RWPE2 (cell line): ENCODE data around the gene PXDN.

Experiments used
- ATAC-seq: fragments of 200-7000 bp; cut with Tn5 transposase; 3 replicates; pipeline ENCODE4 v1.9.1; 2021; ENCODE audit warnings: low read depth
- DNase-seq: peaks from one replicate; pipeline ENCODE4 v3.0.0-alpha.2; 2020; ENCODE audit warnings: low spot score
- H3K27ac ChIP-seq: fragments of 450-650 bp; 2 replicates; pipeline ENCODE4 v1.5.1; 2017; ENCODE audit warnings: mild to moderate bottlenecking; ENCODE audit not compliant: poor library complexity, severe bottlenecking
- H3K27me3 ChIP-seq: fragments of 250-450 bp; sonication (Bioruptor Pico); 2 replicates; pipeline ENCODE4 v1.5.1; 2021; ENCODE audit warnings: mild to moderate bottlenecking, moderate library complexity; ENCODE audit not compliant: insufficient read depth, poor library complexity, severe bottlenecking
- H3K36me3 ChIP-seq: fragments of 250-450 bp; sonication (Bioruptor Pico); 2 replicates; pipeline ENCODE4 v1.5.1; 2020; ENCODE audit warnings: low read depth, mild to moderate bottlenecking, moderate library complexity
- H3K4me1 ChIP-seq: fragments of 250-450 bp; sonication (Bioruptor Pico); 2 replicates; pipeline ENCODE4 v1.5.1; 2021; ENCODE audit warnings: mild to moderate bottlenecking, moderate library complexity; ENCODE audit not compliant: insufficient read depth, poor library complexity, severe bottlenecking
- H3K4me3 ChIP-seq: fragments of 250-450 bp; sonication (Bioruptor Pico); 2 replicates; pipeline ENCODE4 v1.5.1; 2021; ENCODE audit warnings: mild to moderate bottlenecking, moderate library complexity; ENCODE audit not compliant: severe bottlenecking
- H3K9me3 ChIP-seq: fragments of 250-450 bp; sonication (Bioruptor Pico); 2 replicates; pipeline ENCODE4 v1.5.1; 2021; ENCODE audit warnings: mild to moderate bottlenecking, moderate library complexity; ENCODE audit not compliant: severe bottlenecking
- CTCF ChIP-seq: fragments of 450-650 bp; IDR thresholded peaks from one replicate; pipeline ENCODE4 v1.5.1; 2017; ENCODE audit warnings: mild to moderate bottlenecking, moderate library complexity; ENCODE audit not compliant: poor library complexity, severe bottlenecking

The PXDN gene

GRCh38 chr2:1748176-1748740 lies 3.9 kb upstream of the PXDN start:
- Histone ChIP-seq H3K36me3 (no peaks in the 10 kb centered on the region), H3K4me1 (no peaks in the 10 kb centered on the region), H3K9me3 (no peaks in the 10 kb centered on the region), H3K27me3 (no peaks in the 10 kb centered on the region), H3K27ac (no peak overlapping the region), H3K4me3 (no peak overlapping the region)
- DNase-seq (no peak), ATAC-seq (no peak)
- TF ChIP-seq CTCF: no peak

- peaks cover 6% of the 10 kb centered on the region for H3K36me3 ChIP-seq
- TF ChIP-seq CTCF: no peak
- no peak for DNase-seq
- H3K27me3 ChIP-seq: no peaks in the 10 kb centered on the region
- H3K27ac ChIP-seq: no peak overlapping the region
- no peak for ATAC-seq
- H3K4me3 ChIP-seq: no peak overlapping the region
- H3K4me1 ChIP-seq: no peaks in the 10 kb centered on the region
- no peaks in the 10 kb centered on the region for H3K9me3 ChIP-seq
Observed at GRCh38 chr2:1747065-1747941, 3.0 kb upstream of the PXDN start.

GRCh38 chr2:1746174-1747064 lies 2.1 kb upstream of the PXDN start:
- Histone ChIP-seq H3K4me3 (no peak overlapping the region), H3K4me1 (no peaks in the 10 kb centered on the region), H3K27me3 (no peaks in the 10 kb centered on the region), H3K36me3 (peaks cover 15% of the 10 kb centered on the region), H3K27ac (no peak overlapping the region), H3K9me3 (no peaks in the 10 kb centered on the region)
- no peak for DNase-seq
- TF ChIP-seq CTCF: no peak
- ATAC-seq: no peak

- H3K4me1 ChIP-seq: no peaks in the 10 kb centered on the region
- no peak; the same call in 2 of the 3 replicates for ATAC-seq
- no peak for DNase-seq
- H3K4me3 ChIP-seq: peak overlapping the region; percentile 91
- peak overlapping the region; percentile 84 for H3K27ac ChIP-seq
- H3K27me3 ChIP-seq: no peaks in the 10 kb centered on the region
- no peaks in the 10 kb centered on the region for H3K9me3 ChIP-seq
- TF ChIP-seq CTCF: no peak
- H3K36me3 ChIP-seq: peaks cover 18% of the 10 kb centered on the region
Observed at GRCh38 chr2:1745171-1746023, 1.1 kb upstream of the PXDN start.
